Right ventricle myocardium superior (tissue), 1 donor: Measurements from ENCODE around the gene UFD1. TPM values are rescaled to one million over a fixed set of nuclear protein-coding genes. Genes with fewer than 3 reads are reported as not detected.
"Not testable (repeated sequence)": the region's sequence is repeated elsewhere in the genome, so short reads cannot be mapped to it uniquely, and the experiment has no call there.

Experiments
- ATAC-seq: fragments of 200-7000 bp; cut with Tn5 transposase; one replicate; pipeline ENCODE4 v1.9.1; 2020; ENCODE audit warnings: mild to moderate bottlenecking; ENCODE audit not compliant: poor library complexity
- DNase-seq: peaks from one replicate; pipeline ENCODE4 v3.0.0-alpha.2; 2020
- intact Hi-C: fragments of 100-400 bp; cut with DNase I; formaldehyde crosslinking; loops from one replicate; pipeline ENCODE4 v1.11.2; 2022
- total RNA-seq: library from RNA; stranded (reverse); fragmentation: NEBNext Ultra II Directional; extraction: Animal tissue kit (Norgen Biotek cat#: 25700); gene quantifications from one replicate; pipeline ENCODE4 v1.2.1, GENCODE V29; 2021
- donor health status: DM: no; HTN: yes; CAD: no; lungs with severe emphysema.

The UFD1 gene
- total RNA-seq, 1 donor from 2014 or later: 43.5 TPM

DNA sequence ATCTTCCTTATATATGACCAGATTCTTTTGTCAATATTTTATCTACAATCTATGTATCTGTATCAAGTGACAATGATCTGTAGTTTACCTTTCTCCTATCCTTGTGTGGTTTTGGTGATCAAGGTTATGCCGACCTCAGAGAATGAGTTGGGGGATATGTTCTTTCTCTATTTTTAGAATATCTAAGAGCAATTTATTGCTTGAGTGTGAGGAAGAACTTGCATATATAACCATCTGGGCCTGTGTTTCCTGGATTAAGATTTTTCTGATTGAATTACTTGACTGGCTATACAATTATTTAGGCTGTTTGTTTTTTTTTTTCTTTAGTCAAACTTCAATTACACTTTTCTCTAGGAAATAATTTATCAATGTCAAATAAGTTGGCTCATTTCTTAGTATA is 17.5 kb downstream of the UFD1 start:
- intact Hi-C loops: no loop called here
- ATAC-seq (no peak), DNase-seq (no peak)

- no peak for DNase-seq
- ATAC-seq: no peak
- intact Hi-C loops: no loop called here
Observed at GRCh38 chr22:19460036-19460435, 19.0 kb downstream of the UFD1 start.

- DNase-seq (no peak), ATAC-seq (no peak)
- intact Hi-C loops: no loop called here
Observed at GRCh38 chr22:19457828-19458428, 21.1 kb downstream of the UFD1 start.

GRCh38 chr22:19456541-19456940 is 22.5 kb downstream of the UFD1 start:
- intact Hi-C loops: no loop called here
- DNase-seq (no peak), ATAC-seq (no peak)

DNA sequence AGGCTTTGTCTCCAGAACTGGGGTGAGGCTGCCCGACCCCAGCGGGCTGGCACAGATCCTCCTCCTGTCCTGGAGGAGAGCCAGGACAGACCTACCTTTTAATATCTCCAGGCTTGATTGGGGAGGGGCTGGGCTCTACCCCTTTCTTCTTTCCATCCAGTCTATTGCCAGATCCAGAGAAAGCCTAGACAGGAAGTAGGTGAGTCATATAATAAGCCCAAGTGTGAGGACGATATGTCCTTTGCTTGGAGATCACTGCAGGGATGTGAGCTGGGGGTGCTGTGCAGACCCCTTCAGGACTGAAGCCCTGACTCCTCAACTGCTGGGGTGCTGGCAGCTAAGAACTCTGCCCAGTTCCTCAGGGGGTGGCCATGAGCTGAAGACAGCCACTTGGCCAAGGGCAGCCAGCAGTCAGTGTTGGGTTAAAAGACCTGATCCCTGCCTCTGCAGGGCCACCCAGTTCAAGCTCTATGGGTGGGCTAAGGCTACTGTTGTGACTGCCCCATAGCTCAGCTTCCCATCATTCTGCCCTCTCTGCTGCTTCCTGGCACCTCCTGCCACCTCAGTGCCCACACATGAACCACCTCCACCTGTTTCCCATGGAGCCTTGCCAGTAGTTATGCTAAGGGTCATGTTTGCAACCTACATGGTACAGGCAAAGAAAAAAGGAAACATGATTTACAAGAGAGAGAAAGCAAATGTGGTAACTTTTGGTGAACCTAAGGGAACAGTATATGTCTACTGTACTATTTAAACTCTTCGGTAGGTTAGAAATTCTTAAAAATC is 23.2 kb downstream of the UFD1 start:
- DNase-seq: no peak
- intact Hi-C loops: no loop called here
- no peak for ATAC-seq

- intact Hi-C loops: no loop called here
- ATAC-seq (no peak), DNase-seq (no peak)
Observed at GRCh38 chr22:19455033-19455432, 24.0 kb downstream of the UFD1 start.

DNA sequence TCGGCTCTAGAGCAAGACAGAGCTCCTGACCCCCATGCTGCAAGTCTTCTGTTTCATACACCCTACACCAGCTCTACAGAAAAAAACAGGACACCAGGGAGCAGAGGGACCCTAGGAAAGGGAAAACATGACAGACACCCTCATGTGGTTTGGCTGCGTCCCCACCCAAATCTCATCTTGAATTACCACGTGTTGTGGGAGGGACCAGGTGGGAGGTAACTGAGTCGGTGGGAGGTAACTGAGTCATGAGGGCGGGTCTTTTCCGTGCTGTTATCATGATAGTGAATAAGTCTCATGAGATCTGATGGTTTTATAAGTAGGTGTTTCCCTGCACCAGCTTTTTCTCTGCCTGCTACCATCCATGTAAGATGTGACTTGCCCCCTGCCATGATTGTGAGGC is 24.8 kb downstream of the UFD1 start:
- ATAC-seq (no peak), DNase-seq (no peak)
- intact Hi-C loops: no loop called here

DNA sequence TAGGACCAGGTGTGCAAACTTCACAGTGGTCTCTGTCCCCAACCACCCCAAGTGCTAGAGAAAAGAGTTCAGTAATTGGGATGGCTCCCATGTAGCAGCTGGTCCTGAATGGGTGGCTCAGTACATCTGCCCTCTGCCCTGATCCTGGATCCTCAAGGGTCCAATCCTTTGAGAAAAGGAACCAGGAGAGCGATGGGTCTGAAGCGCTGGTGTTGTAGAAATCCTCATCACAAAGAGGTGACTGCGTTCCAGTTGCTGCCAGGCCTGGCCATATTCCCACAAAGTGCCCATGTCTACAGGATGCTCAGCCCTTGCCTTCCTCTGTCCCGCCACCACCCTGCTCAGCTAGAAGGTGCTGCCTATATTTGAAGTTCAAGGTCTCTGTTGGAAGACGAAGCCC is 25.3 kb downstream of the UFD1 start:
- no peak for ATAC-seq
- intact Hi-C loops: no loop called here
- no peak for DNase-seq

GRCh38 chr22:19451570-19451969 is 27.4 kb downstream of the UFD1 start:
- no peak for ATAC-seq
- intact Hi-C loops: no loop called here

DNA sequence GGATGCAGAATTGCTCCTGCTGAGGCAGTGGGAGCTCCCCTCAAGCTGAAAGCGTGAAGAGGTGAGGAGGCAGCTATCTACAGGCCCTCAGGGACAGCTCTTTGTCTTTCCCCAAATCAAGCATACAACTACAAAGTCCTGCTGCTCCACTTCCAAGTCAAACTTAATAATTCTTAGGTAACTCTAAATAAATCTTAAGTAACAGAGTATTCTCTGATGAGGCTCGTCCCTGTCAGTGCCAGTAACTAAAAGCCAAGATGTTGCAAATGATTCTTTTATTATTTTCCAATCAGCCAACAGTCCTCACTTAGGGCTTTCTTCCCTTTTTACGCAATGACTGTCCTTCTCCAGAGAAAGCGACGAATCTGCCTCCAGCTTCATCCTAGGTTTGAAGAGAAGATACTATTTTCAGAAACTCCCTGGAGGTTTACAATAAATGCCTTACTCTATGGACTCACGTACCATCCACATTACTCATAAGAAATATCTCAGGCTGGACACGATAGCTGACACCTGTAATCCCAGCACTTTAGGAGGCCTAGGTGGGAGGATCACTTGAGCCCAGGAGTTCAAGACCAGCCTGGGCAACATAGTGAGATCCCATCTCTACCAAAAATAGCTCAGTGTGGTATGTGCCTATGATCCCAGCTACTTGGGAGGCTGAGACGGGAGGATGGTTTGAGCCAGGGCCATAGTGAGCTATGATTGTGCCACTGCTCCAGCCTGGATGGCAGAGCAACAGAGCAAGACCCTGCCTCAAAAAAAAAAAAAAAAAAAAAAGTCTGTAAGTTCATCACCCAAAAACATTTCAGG is 28.4 kb downstream of the UFD1 start:
- DNase-seq (no peak), ATAC-seq (no peak)
- intact Hi-C loops: no loop called here

More at GRCh38 chr22:19451570-19451969, 27.4 kb downstream of the UFD1 start:
- no peak for DNase-seq

GRCh38 chr22:19449422-19449767 is 29.6 kb downstream of the UFD1 start:
- DNase-seq (no peak), ATAC-seq (no peak)
- intact Hi-C loops: no loop called here

DNA sequence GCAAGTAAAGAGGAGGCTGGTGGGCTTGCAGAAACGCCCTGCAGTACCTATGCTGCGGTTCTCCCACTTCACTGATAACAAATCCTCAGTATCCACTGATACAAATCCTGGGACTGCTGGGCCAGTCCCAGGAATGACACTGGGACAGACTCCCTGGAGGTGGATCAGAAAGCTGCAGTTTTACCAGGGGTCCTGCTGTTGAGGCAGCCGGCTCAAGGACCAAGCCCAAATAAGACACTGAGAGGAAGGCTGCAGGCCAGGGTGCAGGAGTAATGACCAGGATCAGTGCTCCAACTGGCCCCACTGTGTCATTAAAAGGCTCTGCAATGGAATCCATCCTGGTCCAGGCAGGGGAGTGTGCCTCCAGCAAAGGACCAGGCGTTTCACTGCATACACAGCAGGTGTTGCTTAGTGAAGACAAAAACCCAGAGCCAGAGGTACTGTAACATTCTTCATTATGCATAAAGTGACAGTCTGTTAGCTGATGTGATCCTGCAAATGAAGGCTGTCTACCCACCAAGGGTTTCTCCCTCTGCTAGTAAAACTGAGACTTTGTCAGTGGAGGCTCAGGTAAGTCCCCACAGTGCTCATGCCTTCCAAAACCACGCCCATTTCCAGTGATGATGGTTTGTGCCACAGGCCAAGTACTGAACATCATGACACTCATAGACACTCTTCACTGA is 30.1 kb downstream of the UFD1 start:
- DNase-seq: no peak
- intact Hi-C loops: no loop called here
- ATAC-seq: no peak

DNA sequence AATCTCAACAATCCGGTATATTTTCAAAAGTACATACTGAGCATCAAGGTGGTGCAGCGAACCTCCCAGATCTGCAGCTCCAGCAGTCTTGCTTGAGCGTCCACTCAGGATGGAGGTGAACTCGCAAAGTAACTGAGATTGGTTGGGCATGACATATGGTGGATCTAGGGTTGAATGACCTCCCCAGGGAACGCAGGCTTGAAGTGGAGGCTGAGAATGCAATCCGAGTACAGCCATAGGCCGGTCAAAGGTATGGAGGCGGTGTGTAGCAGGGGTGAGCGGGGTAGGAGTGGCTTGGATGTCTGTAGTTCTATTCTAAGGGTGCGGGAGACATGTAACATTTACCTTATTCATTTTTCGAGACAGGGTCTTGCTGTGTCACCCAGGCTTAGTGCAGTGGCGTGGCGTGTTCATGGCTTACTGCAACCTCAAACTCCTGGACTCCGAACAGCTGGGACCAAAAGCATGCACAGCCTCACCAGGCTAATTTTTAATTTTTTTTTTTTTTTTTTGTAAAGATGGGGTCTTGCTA is 30.9 kb downstream of the UFD1 start:
- intact Hi-C loops: no loop called here
- ATAC-seq (peak; percentile 39), DNase-seq (no peak)

- ATAC-seq (peak; percentile 97), DNase-seq (peak; percentile 91)
- intact Hi-C loops: no loop called here
Observed at GRCh38 chr22:19447330-19448075, 31.5 kb downstream of the UFD1 start, which contains the start of gene C22orf39. TSS of gene C22orf39 (minus strand) at chr22:19447711. CDS start at chr22:19447688, 23 bp downstream.

DNA sequence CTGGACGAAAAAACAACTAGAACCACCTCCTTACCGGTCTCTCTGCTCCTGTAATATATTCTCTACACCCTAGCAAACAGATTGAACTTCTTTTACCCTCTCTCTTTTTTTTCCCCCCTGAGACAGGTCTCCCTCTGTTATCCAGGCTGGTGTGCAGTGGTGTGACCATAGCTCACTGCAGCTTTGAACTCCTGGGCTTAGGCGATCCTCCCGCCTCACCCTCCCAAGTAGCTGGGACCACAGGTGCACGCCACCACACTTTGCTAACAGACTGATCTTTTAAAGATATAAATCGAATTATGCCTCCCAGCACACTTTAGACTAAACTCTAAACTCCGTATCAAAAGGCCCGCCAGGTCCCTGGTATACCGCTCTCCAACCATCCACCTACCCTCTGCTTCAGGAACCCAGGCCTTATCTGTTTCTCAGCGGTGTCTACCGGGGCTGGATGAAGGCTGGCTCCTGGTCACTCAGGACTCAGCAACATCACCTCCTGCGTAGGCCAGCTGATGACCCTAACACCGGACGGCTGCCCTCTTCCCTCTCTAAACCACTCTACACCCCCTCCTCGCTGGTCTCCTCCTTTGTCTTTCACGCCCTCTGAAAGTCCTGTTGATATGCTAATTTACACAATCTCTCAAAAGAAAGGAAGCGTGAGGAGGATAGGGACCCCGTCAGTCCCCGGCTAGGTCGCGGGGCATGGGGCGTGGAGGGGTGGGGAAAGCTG is 32.2 kb downstream of the UFD1 start:
- ATAC-seq (no peak), DNase-seq (no peak)
- intact Hi-C loops: no loop called here

DNA sequence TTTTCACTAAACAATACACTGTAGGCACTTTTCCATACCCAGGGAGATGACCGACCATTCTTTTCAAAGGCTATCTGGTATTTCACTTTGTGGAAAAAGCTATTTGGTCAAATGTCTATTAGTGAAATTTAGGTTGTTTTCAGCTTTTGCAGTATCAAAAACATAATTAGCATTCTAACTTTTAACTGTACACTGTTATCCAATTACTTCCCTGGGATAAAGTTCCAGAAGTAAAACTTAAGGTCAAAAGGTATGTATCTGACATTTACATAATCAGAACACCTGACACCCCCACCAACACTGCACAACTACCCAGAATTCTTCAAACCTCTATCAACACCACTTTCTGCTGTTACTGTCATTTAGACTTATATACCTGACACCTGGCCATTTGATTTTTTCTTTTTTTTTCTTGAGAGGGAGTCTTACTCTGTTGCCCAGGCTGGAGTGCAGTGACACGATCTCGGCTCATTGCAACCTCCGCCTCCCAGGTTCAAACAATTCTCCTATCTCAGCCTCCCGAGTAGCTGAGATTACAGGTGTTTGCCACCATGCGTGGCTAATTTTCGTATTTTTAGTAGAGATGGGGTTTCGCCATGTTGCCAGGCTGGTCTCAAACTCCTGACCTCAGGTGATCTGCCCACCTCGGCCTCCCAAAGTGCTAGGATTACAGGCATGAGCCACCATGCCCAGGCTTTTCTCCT is 33.6 kb downstream of the UFD1 start:
- DNase-seq, ATAC-seq, intact Hi-C loops: not testable (repeated sequence)
